Measurements from ENCODE around the gene ANKRD55.

Gene ANKRD55

DNA sequence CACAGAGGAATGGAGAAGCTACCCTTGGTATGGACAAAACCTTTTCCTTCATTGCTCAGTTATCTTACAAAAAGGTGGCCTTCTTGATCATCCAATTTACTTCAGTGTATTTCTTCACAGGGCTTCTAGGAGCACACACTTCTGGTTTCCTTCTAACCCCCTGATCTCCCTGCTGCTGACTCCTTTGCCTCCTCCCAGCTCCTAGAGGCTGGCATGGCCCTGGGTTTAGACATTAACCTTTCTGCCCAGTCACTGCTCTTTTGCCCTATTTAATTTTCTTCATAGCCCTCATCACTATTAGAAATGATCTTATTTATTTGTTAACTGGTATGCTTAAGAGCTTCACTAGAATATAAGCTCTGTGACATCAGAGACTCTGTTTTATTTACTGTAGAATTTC is 63.2 kb downstream of the ANKRD55 start:
- H3K27me3 ChIP-seq (replicated peaks; ENCODE audit: insufficient read depth, low read length), result no peaks in the 10 kb centered on the region
- H3K79me2 ChIP-seq (ENCODE audit: low read length), result no peaks in the 10 kb centered on the region
- H3K4me2 ChIP-seq (ENCODE audit: low read depth, low read length), result no peak overlapping the region
- no peaks in the 10 kb centered on the region for H4K20me1 ChIP-seq (ENCODE audit: insufficient read depth, low read length)
- H3K36me3 ChIP-seq (replicated peaks; ENCODE audit: insufficient read depth, low read length), result no peaks in the 10 kb centered on the region
- H3F3A ChIP-seq (ENCODE audit: insufficient read depth, low read length), result peaks cover 10% of the 10 kb centered on the region
- H3K4me1 ChIP-seq (ENCODE audit: low read length), result peaks cover 22% of the 10 kb centered on the region
- TF ChIP-seq, protein P1, sequence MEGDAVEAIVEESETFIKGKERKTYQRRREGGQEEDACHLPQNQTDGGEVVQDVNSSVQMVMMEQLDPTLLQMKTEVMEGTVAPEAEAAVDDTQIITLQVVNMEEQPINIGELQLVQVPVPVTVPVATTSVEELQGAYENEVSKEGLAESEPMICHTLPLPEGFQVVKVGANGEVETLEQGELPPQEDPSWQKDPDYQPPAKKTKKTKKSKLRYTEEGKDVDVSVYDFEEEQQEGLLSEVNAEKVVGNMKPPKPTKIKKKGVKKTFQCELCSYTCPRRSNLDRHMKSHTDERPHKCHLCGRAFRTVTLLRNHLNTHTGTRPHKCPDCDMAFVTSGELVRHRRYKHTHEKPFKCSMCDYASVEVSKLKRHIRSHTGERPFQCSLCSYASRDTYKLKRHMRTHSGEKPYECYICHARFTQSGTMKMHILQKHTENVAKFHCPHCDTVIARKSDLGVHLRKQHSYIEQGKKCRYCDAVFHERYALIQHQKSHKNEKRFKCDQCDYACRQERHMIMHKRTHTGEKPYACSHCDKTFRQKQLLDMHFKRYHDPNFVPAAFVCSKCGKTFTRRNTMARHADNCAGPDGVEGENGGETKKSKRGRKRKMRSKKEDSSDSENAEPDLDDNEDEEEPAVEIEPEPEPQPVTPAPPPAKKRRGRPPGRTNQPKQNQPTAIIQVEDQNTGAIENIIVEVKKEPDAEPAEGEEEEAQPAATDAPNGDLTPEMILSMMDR (IDR thresholded peaks at IDR 0.05; ENCODE audit: low read length), result no peak
- H3K9me2 ChIP-seq (replicated peaks; ENCODE audit: insufficient read depth, low read length), result no peaks in the 10 kb centered on the region
- H3K4me3 ChIP-seq (ENCODE audit: low read length), result no peak overlapping the region
- H3K9ac ChIP-seq (ENCODE audit: low read length), result no peak overlapping the region
- DNase-seq, result no peak
- no peak overlapping the region for H3K27ac ChIP-seq (ENCODE audit: low read length)
- no peak overlapping the region for H2AFZ ChIP-seq (ENCODE audit: low read length)
- no peaks in the 10 kb centered on the region for H3K9me3 ChIP-seq (replicated peaks; ENCODE audit: insufficient read depth, low read length)

DNA sequence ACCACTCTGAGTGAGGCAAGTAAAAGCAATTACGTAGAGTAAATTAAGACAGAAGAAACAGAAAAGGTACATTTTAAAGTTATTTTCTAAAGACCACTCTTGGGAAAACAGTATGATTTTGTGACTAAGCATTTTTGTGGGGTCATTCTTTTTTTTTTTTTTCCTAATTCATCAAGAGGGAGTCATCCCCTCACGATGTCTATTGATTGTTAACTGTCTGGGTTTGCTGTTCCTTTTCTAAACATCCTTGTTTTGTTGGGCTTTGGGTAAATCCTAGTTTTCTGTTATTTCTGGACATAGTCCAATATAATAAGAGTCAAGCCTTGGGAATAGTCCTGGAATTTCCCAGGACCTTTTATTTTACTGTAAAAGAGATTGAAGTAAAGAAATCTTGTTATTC is 63.8 kb downstream of the ANKRD55 start:
- Histone ChIP-seq H3K9me2 (replicated peaks; ENCODE audit: insufficient read depth, low read length) (no peaks in the 10 kb centered on the region), H3K4me1 (ENCODE audit: low read length) (peaks cover 20% of the 10 kb centered on the region), H3K36me3 (replicated peaks; ENCODE audit: insufficient read depth, low read length) (no peaks in the 10 kb centered on the region), H3K79me2 (ENCODE audit: low read length) (no peaks in the 10 kb centered on the region), H3F3A (ENCODE audit: insufficient read depth, low read length) (peaks cover 8% of the 10 kb centered on the region), H3K4me2 (ENCODE audit: low read depth, low read length) (no peak overlapping the region), H4K20me1 (ENCODE audit: insufficient read depth, low read length) (no peaks in the 10 kb centered on the region), H3K9ac (ENCODE audit: low read length) (no peak overlapping the region), H3K27me3 (replicated peaks; ENCODE audit: insufficient read depth, low read length) (no peaks in the 10 kb centered on the region), H3K9me3 (replicated peaks; ENCODE audit: insufficient read depth, low read length) (no peaks in the 10 kb centered on the region), H3K4me3 (ENCODE audit: low read length) (no peak overlapping the region), H3K27ac (ENCODE audit: low read length) (no peak overlapping the region), H2AFZ (ENCODE audit: low read length) (no peak overlapping the region)
- no peak for DNase-seq
- TF ChIP-seq, protein P1 (IDR thresholded peaks at IDR 0.05; ENCODE audit: low read length), result no peak
- TF ChIP-seq EZH2phosphoT487 (IDR thresholded peaks at IDR 0.05; ENCODE audit: low read length), result no peak
- no peak for TF ChIP-seq EZH2 (optimal IDR thresholded peaks at IDR 0.05; ENCODE audit: low read depth, low read length)

DNA sequence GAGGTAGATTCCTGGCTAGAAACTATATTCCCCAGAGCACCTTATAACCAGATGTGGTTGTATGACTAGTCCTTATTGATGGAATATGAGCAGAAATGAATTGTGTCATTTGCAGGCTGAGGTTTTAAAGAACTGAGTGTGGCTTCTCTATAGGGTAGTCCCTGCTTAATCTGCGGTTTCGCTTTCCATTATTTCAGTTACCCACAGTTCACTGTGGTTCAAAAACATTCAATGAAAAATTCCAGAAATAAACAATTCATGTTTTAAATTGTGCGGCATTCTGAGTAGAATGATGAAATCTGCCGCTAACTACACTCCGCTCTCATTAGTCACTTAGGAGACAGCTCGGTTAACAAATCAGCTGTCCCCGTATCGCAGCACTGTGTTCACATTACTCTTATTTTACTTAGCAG is 65.1 kb downstream of the ANKRD55 start:
- Histone ChIP-seq H3K4me2 (ENCODE audit: low read depth, low read length) (peak overlapping the region; percentile 19), H3K27ac (ENCODE audit: low read length) (peak overlapping the region; percentile 14; the same call in 1 of the 2 replicates), H3K4me3 (ENCODE audit: low read length) (no peak overlapping the region; the same call in 1 of the 2 replicates), H3K36me3 (replicated peaks; ENCODE audit: insufficient read depth, low read length) (no peaks in the 10 kb centered on the region), H3K9me3 (replicated peaks; ENCODE audit: insufficient read depth, low read length) (no peaks in the 10 kb centered on the region), H3K79me2 (ENCODE audit: low read length) (no peaks in the 10 kb centered on the region), H2AFZ (ENCODE audit: low read length) (no peak overlapping the region), H3K9me2 (replicated peaks; ENCODE audit: insufficient read depth, low read length) (no peaks in the 10 kb centered on the region), H3F3A (ENCODE audit: insufficient read depth, low read length) (peaks cover 8% of the 10 kb centered on the region), H3K4me1 (ENCODE audit: low read length) (peaks cover 20% of the 10 kb centered on the region), H3K27me3 (replicated peaks; ENCODE audit: insufficient read depth, low read length) (no peaks in the 10 kb centered on the region), H4K20me1 (ENCODE audit: insufficient read depth, low read length) (no peaks in the 10 kb centered on the region), H3K9ac (ENCODE audit: low read length) (no peak overlapping the region)
- peak; percentile 71 for DNase-seq
- TF ChIP-seq EZH2 (optimal IDR thresholded peaks at IDR 0.05; ENCODE audit: low read depth, low read length) (no peak), EZH2phosphoT487 (IDR thresholded peaks at IDR 0.05; ENCODE audit: low read length) (no peak)
- TF ChIP-seq, protein P1 (IDR thresholded peaks at IDR 0.05; ENCODE audit: low read length), result no peak
